Uterus (tissue), 4 donors: Measurements from ENCODE around the gene PTGER1. TPM values are rescaled to one million over a fixed set of nuclear protein-coding genes. Genes with fewer than 3 reads are reported as not detected.

Experiments
- DNase-seq, 2 donors: peaks; one replicate each; pipeline ENCODE4 v3.0.0-alpha.2; 2019 to 2020
- H3K27ac ChIP-seq, 2 donors: fragments of 200-600 bp; sonication (generic); 1 replicate in 1 of 2; 2 replicates in 1 of 2; pipeline ENCODE4 v1.5.1; 2016 to 2018
- H3K27me3 ChIP-seq, 2 donors: fragments of 200-600 bp; sonication (generic); one replicate each; pipeline ENCODE4 v1.5.1; 2018 to 2019; ENCODE audit warnings: control low read depth in 1 of 2
- H3K36me3 ChIP-seq, 2 donors: fragments of 200-600 bp; sonication (generic); one replicate each; pipeline ENCODE4 v1.5.1; 2019; ENCODE audit warnings: control low read depth in 1 of 2
- H3K4me1 ChIP-seq, 2 donors: fragments of 200-600 bp; sonication (generic); one replicate each; pipeline ENCODE4 v1.5.1; 2018 to 2019; ENCODE audit warnings: control low read depth in 1 of 2
- H3K4me3 ChIP-seq, 2 donors: fragments of 200-600 bp; sonication (generic); 1 replicate in 1 of 2; 2 replicates in 1 of 2; pipeline ENCODE4 v1.5.1; 2018 to 2019; ENCODE audit warnings: mild to moderate bottlenecking in 1 of 2
- H3K9me3 ChIP-seq, 2 donors: fragments of 200-600 bp; sonication (generic); one replicate each; pipeline ENCODE4 v1.5.1; 2019; ENCODE audit warnings: control low read depth in 1 of 2
- CTCF ChIP-seq, 4 experiments: fragments of 200-600 bp in 2 of 4; fragments of 450-650 bp in 2 of 4; sonication (generic) in 2 of 4; IDR thresholded peaks; one replicate each; pipeline ENCODE4 v1.5.1; 2016 to 2019; ENCODE audit warnings: antibody characterized with exemption in 4 of 4, mild to moderate bottlenecking in 2 of 4, moderate library complexity in 1 of 4
- POLR2A ChIP-seq, 2 donors: fragments of 450-650 bp; IDR thresholded peaks; one replicate each; pipeline ENCODE4 v1.6.1; 2016; ENCODE audit warnings: antibody characterized with exemption in 2 of 2, mild to moderate bottlenecking in 1 of 2, moderate library complexity in 1 of 2
- intact Hi-C: fragments of 100-400 bp; cut with DNase I; formaldehyde crosslinking; loops from one replicate; pipeline ENCODE4 v1.15.1; 2023; ENCODE audit warnings: low total_unique reads
- total RNA-seq, 4 donors: library from RNA; depleted of rRNA in 3 of 4; stranded (reverse); fragments of >200 nt in 3 of 4; gene quantifications; one replicate each; pipeline versions ENCODE4 v1.1.0 to v1.2.4, GENCODE V29; 2014 to 2023
- donor health status: DM: yes; HTN: yes; CAD: no.

Gene PTGER1
- total RNA-seq, 4 donors from 2014 or later = 0.30 to 1.2 TPM; not detected in 2

- no peaks in the 10 kb centered on the region for H3K27me3 ChIP-seq
- peak overlapping the region; percentile 24 to 99 for H3K27ac ChIP-seq
- no peak for DNase-seq
- H3K9me3 ChIP-seq = no peaks in the 10 kb centered on the region
- TF ChIP-seq POLR2A (IDR thresholded peaks at IDR 0.05) (no peak), CTCF (IDR thresholded peaks at IDR 0.05) (no peak)
- H3K4me1 ChIP-seq = peaks cover 0 to 6% of the 10 kb centered on the region in 2 donors
- H3K4me3 ChIP-seq = peak overlapping the region in 1 of 2 donors; percentile 100
- intact Hi-C loops = no loop called here
- H3K36me3 ChIP-seq = no peaks in the 10 kb centered on the region
Measured at GRCh38 chr19:14515501-14516047, 40.4 kb upstream of the PTGER1 start.

DNA sequence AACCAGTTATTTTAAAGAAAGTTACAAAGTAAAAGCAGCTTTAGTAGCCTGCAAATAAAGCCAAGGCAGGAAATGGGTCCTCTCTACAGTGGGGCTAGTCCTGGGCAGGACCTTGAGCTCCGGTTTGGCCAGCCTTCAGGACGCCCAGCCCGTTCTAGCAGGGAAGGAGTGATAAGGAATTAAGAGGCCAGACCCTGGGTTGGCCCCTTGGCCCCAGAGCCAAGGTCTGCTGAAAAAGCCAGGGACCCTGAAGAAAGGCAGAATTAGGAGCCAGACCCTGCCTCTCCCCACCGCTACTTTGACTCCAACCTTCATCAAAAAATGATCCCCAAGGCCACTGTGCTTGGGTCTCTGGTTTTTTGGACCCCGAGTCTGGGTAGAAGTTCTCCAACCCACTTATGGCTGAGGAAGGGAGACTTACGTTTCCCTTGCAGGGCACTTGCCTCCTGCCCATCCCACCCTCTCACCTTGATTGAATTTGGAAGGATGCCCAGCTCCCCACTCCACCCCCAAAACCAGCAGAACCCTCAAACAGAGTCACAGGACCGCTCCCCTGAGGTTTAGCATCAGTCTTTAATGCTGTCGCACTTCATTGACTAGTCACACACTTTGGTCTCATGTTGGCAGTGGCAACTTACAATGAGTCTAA is 39.2 kb upstream of the PTGER1 start:
- no peak for TF ChIP-seq CTCF (IDR thresholded peaks at IDR 0.05)
- no peak for TF ChIP-seq POLR2A (IDR thresholded peaks at IDR 0.05)
- Histone ChIP-seq H3K36me3 (no peaks in the 10 kb centered on the region), H3K4me1 (peaks cover 0 to 6% of the 10 kb centered on the region in 2 donors), H3K4me3 (no peak overlapping the region), H3K27me3 (no peaks in the 10 kb centered on the region), H3K27ac (no peak overlapping the region), H3K9me3 (no peaks in the 10 kb centered on the region)
- DNase-seq = no peak
- intact Hi-C loops = no loop called here

DNA sequence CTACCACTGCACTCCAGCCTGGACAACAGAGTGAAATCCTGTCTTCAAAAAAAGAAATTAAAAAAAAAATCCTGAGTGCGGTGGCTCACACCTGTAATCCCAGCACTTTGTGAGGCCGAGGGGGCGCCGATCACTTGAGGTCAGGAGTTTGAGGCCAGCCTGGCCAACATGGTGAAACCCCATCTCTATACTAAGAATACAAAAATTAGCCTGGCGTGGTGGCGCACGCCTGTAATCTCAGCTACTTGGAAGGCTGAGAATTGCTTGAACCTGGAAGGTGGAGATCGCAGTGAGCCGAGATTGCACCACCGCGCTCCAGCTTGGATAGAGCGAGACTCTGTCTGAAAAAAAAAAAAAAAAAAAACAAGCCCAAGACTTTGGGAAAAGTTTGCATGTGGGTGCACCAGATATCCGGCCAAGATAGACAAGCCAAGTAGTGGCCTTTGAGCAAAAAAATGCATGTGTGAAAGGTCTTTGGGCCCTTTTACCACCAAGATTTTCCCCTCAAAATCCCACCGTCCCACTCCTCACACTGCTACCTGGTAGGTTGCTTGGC is 37.3 kb upstream of the PTGER1 start:
- no peak for DNase-seq
- Histone ChIP-seq H3K9me3 (no peaks in the 10 kb centered on the region), H3K36me3 (no peaks in the 10 kb centered on the region), H3K4me1 (peaks cover 0 to 6% of the 10 kb centered on the region in 2 donors), H3K27ac (no peak overlapping the region), H3K27me3 (no peaks in the 10 kb centered on the region), H3K4me3 (no peak overlapping the region)
- intact Hi-C loops = no loop called here
- TF ChIP-seq CTCF (IDR thresholded peaks at IDR 0.05) (no peak), POLR2A (IDR thresholded peaks at IDR 0.05) (no peak)

DNA sequence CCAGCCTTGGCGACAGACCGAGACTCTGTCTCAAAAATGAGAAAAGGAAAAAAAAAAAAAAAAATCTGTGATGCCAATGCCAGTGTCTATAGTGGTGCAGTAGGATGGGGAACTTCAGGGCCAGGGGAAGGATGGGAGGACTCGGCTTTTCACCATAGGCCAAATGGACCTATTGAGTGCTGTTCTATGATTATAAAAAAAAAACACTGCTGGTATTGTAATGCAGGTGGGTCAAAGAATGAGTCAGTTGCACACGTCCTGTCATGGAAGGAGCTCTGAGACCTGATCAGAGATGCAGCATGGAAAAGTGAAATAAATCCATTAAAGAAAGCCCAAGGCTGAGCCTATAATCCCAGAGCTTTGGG is 36.1 kb upstream of the PTGER1 start:
- Histone ChIP-seq H3K9me3 (no peaks in the 10 kb centered on the region), H3K27me3 (no peaks in the 10 kb centered on the region), H3K4me3 (no peak overlapping the region), H3K27ac (peak overlapping the region; percentile 70 to 82), H3K36me3 (no peaks in the 10 kb centered on the region), H3K4me1 (peaks cover 0 to 4% of the 10 kb centered on the region in 2 donors)
- TF ChIP-seq POLR2A (IDR thresholded peaks at IDR 0.05) = no peak
- TF ChIP-seq CTCF (IDR thresholded peaks at IDR 0.05) = no peak
- no peak for DNase-seq
- intact Hi-C loops = no loop called here
